NCI-H128 (cell line): ENCODE results near the gene PGRMC2.
"Not testable (repeated sequence)": the region's sequence is repeated elsewhere in the genome, so short reads cannot be mapped to it uniquely, and the experiment has no call there.

Experiments
- DNase-seq: peaks from one replicate; lab custom pipeline; 2025; ENCODE audit not compliant: unreplicated experiment; lab: John Stamatoyannopoulos, UW

The PGRMC2 gene

GRCh38 chr4:128271551-128271950 is 16.1 kb downstream of the PGRMC2 start:
- DNase-seq = no peak

GRCh38 chr4:128268970-128269369 is 18.6 kb downstream of the PGRMC2 start:
- no peak for DNase-seq

DNA sequence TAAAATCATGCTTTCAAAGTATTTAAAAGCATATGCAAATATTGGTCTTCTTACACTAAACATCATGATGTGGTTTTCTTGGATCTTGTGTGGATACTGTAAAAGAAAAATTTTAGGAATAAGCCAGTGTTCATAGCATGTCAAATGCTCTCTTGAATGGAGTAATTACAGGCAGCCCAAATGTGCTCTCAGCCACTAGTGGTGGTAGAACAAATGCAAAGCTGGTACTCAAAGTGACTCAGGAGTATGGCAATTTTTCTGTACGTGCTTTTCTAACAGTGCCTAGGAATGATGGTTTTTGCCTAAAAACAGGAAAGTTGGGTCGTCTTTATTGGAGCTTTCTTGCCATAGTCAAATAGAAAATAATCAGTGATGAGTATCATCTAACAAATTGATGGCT is 19.9 kb downstream of the PGRMC2 start:
- DNase-seq = no peak

DNA sequence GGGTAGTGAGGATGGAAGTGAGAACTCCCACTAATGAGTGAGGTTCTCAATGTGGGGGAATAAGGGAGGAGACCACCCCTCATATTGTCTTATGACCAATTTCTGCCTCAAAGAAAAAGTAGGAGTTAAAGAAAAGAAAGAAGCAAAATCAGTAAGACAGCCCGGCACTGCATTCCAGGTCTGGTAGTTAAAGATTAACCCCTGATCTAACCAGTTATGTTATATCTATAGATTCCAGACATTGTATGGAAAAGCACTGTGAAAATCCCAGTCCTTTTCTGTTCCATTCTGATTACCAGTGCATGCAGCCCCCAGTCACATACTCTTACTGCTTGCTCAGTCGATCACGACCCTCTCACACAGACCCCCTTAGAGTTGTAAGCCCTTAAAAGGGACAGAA is 20.4 kb downstream of the PGRMC2 start:
- not testable (repeated sequence) for DNase-seq

- DNase-seq = not testable (repeated sequence)
Observed at GRCh38 chr4:128265550-128265949, 22.1 kb downstream of the PGRMC2 start.

DNA sequence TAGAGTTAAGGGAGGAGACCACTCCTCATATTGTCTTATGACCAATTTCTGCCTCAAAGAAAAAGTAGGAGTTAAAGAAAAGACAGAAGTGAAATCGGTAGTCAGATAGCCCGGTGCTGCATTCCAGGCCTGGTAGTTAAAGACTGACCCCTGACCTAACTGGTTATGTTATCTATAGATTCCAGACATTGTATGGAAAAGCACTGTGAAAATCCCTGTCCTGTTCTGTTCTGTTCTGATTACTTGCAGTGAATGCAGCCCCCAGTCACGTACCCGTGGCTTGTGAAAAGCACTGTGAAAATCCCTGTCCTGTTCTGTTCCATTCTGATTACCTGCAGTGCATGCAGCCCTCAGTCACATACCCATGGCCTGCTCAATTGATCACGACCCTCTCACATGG is 27.7 kb downstream of the PGRMC2 start:
- not testable (repeated sequence) for DNase-seq

DNA sequence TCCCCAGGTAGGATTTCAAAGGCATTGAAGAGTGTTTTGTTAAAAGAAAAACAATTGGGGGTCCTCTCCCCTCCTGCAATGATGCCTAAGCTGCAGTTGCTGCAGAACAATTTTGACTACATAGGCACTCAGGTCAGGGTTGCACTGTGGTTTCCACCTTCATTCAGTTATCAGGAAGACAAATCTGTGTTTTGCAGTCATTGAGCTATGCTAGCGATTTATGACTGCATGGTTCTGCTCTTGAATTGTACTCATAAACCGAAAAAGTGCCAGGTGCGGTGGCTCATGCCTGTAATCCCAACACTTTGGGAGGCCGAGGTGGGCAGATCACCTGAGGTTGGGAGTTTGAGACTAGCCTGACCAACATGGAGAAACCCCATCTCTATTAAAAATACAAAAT is 29.4 kb downstream of the PGRMC2 start:
- not testable (repeated sequence) for DNase-seq

- no peak for DNase-seq
Observed at GRCh38 chr4:128256539-128256938, 31.1 kb downstream of the PGRMC2 start.

GRCh38 chr4:128255906-128256305 is 31.7 kb downstream of the PGRMC2 start:
- DNase-seq = no peak

DNA sequence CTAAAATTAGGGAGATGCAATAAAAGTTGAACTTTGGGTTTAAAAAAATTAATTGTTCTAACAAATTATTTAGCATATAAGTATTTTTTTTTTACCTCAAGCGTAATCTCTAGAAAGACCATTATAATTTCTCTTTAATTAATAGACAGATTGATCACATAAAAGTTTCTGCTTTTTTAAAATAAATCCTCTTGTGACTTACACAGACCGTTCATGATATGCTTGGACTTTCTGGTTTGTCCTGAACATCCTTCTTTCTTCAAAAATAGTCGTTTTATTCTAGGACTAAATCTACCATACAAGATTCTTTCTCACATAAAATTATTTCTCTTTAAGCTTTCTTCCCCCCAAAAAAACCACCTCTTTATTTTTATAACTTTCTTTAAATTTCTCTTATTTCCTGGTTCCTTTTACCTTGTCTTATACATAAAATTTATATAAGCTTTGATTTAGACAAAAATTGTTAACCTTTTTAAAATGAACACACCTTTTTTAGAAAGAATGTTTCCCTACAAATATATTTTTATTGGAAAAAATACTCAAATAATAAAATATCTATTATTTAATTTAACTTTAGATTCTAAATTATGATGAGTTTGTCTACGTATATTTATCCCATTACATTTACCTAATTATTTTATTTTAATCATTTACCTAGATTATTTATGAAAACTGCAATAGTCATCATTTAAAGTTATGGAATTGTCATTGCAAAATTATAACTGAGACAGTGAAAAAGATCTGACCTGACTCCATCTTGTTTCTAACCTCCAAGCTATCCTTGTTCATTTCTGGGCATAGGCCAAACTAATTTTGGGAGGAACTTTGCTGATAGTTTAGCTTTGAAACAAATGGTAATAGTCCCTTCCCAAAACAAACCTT is 37.6 kb downstream of the PGRMC2 start:
- DNase-seq = no peak

DNA sequence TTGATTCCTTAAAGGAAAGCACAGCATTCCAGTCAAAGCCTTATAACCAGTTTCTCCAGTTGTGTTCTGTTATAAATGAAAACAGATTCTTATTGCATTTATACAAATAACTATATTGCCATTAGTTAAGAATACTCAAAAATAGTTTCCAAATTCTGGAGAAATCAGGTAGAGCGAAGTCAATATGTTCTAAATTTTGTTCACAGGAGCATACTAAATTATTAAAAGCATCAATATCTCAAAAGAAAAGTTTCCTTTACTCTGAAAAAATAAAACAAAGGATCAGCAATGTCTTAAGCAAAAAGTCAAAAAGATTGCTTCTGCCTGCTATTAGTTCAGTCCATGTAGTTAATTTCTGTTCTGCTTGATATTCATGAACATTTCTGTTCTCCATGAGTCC is 39.7 kb downstream of the PGRMC2 start:
- DNase-seq = no peak

- not testable (repeated sequence) for DNase-seq
Observed at GRCh38 chr4:128245391-128245790, 42.2 kb downstream of the PGRMC2 start.

DNA sequence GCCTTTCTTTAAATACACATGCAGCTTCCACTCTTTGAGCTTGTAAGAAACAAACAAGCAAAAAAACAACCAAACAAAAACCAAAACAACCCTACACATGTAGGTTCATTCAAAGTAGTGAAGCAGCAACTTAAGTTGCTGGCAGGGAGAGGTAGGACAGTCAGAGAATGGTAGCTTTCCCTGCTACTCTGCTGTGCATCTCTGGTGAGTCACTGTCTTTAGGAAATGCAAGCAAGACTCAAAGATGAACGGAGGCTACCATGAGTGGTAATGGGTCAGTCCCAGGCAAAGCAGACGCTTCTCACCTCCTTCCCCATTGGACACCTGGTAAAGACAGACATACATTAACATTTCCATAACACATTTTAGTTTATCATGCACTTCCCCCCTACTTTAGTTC is 43.2 kb downstream of the PGRMC2 start:
- DNase-seq = no peak

- DNase-seq = no peak
Observed at GRCh38 chr4:128242601-128243000, 45.0 kb downstream of the PGRMC2 start.

GRCh38 chr4:128241981-128242380 is 45.6 kb downstream of the PGRMC2 start:
- no peak for DNase-seq

GRCh38 chr4:128241425-128241913 is 46.1 kb downstream of the PGRMC2 start:
- DNase-seq = no peak

GRCh38 chr4:128241019-128241418 is 46.6 kb downstream of the PGRMC2 start:
- DNase-seq = no peak

- no peak for DNase-seq
Observed at GRCh38 chr4:128234836-128235235, 52.8 kb downstream of the PGRMC2 start.

DNA sequence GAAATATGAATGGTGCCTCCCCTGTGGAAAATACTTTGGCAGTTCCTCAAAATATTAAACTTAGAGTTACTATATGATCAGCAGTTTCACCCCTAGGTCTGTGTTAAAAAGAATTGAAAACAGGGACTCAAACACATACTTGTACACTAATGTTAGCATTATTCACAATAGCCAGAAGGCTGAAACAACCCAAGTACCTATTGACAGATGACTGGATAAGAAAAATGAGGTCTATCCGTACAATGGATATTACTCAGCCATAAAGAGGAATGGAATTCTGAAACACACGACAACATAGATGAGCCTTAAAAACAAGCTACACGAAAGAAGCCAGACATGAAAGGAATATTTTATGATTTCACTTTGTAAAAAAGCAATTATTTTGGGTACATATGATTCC is 54.9 kb downstream of the PGRMC2 start:
- DNase-seq = no peak

- no peak for DNase-seq
Observed at GRCh38 chr4:128228845-128229795, 58.5 kb downstream of the PGRMC2 start.

- DNase-seq = no peak
Observed at GRCh38 chr4:128227991-128228571, 59.5 kb downstream of the PGRMC2 start.
